ENCODE data around the gene FTO. TPM values are rescaled to one million over a fixed set of nuclear protein-coding genes. Genes with fewer than 3 reads are reported as not detected.

The FTO gene
- total and polyA plus RNA-seq, 2 of the 8 experiments (the other 6 are each of a cell fraction or from before 2014, with no cell fraction given): 34.5 to 59.8 TPM

GRCh38 chr16:53884748-53885147 is 180.8 kb downstream of the FTO start:
- TF ChIP-seq SIRT6 (IDR thresholded peaks at IDR 0.05; ENCODE audit: low read length): no peak
- no peak for TF ChIP-seq KDM5A (IDR thresholded peaks at IDR 0.05; ENCODE audit: low read length)
- no peak for TF ChIP-seq POU5F1 (IDR thresholded peaks at IDR 0.05; ENCODE audit: low read depth, low read length)
- TF ChIP-seq MAFK (IDR thresholded peaks at IDR 0.05; ENCODE audit: low read depth, low read length): no peak
- no peak for TF ChIP-seq E2F6 (IDR thresholded peaks at IDR 0.05)
- TF ChIP-seq POLR2AphosphoS5 (IDR thresholded peaks at IDR 0.05; ENCODE audit: low read depth, low read length): no peak
- TF ChIP-seq, protein P1, sequence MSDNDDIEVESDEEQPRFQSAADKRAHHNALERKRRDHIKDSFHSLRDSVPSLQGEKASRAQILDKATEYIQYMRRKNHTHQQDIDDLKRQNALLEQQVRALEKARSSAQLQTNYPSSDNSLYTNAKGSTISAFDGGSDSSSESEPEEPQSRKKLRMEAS (IDR thresholded peaks at IDR 0.05): no peak
- no peak for FAIRE-seq
- Histone ChIP-seq H3K14ac (ENCODE audit: insufficient read length) (no peak overlapping the region), H3K18ac (ENCODE audit: extremely low read depth, low read length) (no peak overlapping the region), H3K4ac (replicated peaks; ENCODE audit: insufficient read length, low read depth, low read length) (no peak overlapping the region), H2BK5ac (ENCODE audit: low read depth, low read length) (no peak overlapping the region), H3K4me1 (replicated peaks in 1 of 4; ENCODE audit: control insufficient read depth in 3 of 4, insufficient read depth in 4 of 4, low read length in 3 of 4) (no peaks in the 10 kb centered on the region), H4K8ac (ENCODE audit: extremely low read depth, insufficient read depth, low read length) (no peak overlapping the region), H4K5ac (ENCODE audit: insufficient read length, low read depth, low read length) (no peak overlapping the region), H3K9ac (replicated peaks in 1 of 4; ENCODE audit: extremely low read depth in 1 of 4, low read depth in 3 of 4, low read length in 3 of 4) (no peak overlapping the region), H3K23ac (ENCODE audit: insufficient read length) (no peak overlapping the region), H4K20me1 (replicated peaks in 1 of 2; ENCODE audit: control insufficient read depth in 1 of 2, insufficient read depth in 2 of 2, low read length in 2 of 2) (peaks cover 0 to 2% of the 10 kb centered on the region in 2 experiments), H2BK12ac (ENCODE audit: low read depth, low read length) (no peak overlapping the region), H4K91ac (replicated peaks; ENCODE audit: insufficient read length, low read length) (no peak overlapping the region), H3K79me1 (ENCODE audit: low read depth, low read length) (no peaks in the 10 kb centered on the region), H3K79me2 (ENCODE audit: control insufficient read depth in 1 of 2, insufficient read depth in 2 of 2, low read length in 2 of 2) (no peaks in the 10 kb centered on the region), H2AK5ac (ENCODE audit: low read depth, low read length) (no peak overlapping the region), H3K23me2 (ENCODE audit: low read depth, low read length) (no peaks in the 10 kb centered on the region), H3K27me3 (replicated peaks in 1 of 4; ENCODE audit: control insufficient read depth in 3 of 4, extremely low read depth in 1 of 4, insufficient read depth in 3 of 4, low read length in 3 of 4) (no peaks in the 10 kb centered on the region), H3K56ac (replicated peaks; ENCODE audit: insufficient read length, low read depth, low read length) (no peak overlapping the region), H3K36me3 (ENCODE audit: control insufficient read depth in 2 of 4, insufficient read depth in 4 of 4, low read length in 3 of 4) (peaks cover 0 to 4% (median 0%) of the 10 kb centered on the region in 4 experiments; a peak in 3 of 8 replicates), H2AFZ (ENCODE audit: low read length) (no peak overlapping the region), H2BK20ac (ENCODE audit: low read length) (no peak overlapping the region), H3K4me3 (ENCODE audit: extremely low read depth in 1 of 4, insufficient read depth in 2 of 4, low read depth in 3 of 4, low read length in 4 of 4) (no peak overlapping the region), H3K9me3 (ENCODE audit: insufficient read depth in 2 of 2, low read depth in 1 of 2, low read length in 1 of 2) (no peaks in the 10 kb centered on the region; a peak in 1 of 4 replicates), H3K27ac (ENCODE audit: low read depth, low read length) (no peak overlapping the region), H2BK120ac (replicated peaks; ENCODE audit: low read depth, low read length) (no peak overlapping the region), H3K4me2 (ENCODE audit: insufficient read depth in 1 of 2, low read depth in 2 of 2, low read length in 2 of 2) (no peak overlapping the region), H2BK15ac (ENCODE audit: low read length) (no peak overlapping the region)
- 84% methylated on average over 4 of the region's 4 CpGs; no CpG with 5 or more reads in 1 of the 2 experiments for WGBS, 2 experiments (ENCODE audit: extremely low coverage in 1 of 2, insufficient coverage in 1 of 2, insufficient read length in 1 of 2, insufficient replicate concordance in 2 of 2, low coverage in 1 of 2, low lambda C conversion rate in 2 of 2, missing lambda C conversion rate in 1 of 2)
- DNase-seq (ENCODE audit: low read depth in 1 of 2, low spot score in 2 of 2): no peak
- ChIA-PET POLR2A (ENCODE audit: partially characterized antibody) (no interaction called here), CTCF (ENCODE audit: partially characterized antibody) (interaction anchor here (0.7 to 0.8 kb wide), 2 partner anchors 280 to 480 kb away, joined by 3 read pairs; no protein-coding TSS in a partner anchor)

Measured in H1 (cell line).